HepG2 (cell line): Measurements from ENCODE around the gene PRSS12.

ENCODE experiments used
- ATF3 ChIP-seq: sonication (generic); formaldehyde crosslinking; IDR thresholded peaks from 2 replicates; pipeline ENCODE4 v1.4.0; 2020; ENCODE audit warnings: missing genetic modification reagents
- ATRX ChIP-seq: sonication (generic); formaldehyde crosslinking; IDR thresholded peaks from 2 replicates; pipeline ENCODE4 v1.4.0; 2020; ENCODE audit warnings: missing genetic modification reagents, borderline replicate concordance
- CTCF ChIP-seq: sonication (generic); formaldehyde crosslinking; IDR thresholded peaks from 2 replicates; pipeline ENCODE4 v1.5.0; 2020; ENCODE audit warnings: mild to moderate bottlenecking, missing genetic modification reagents, moderate library complexity
- ELF1 ChIP-seq: sonication (generic); formaldehyde crosslinking; IDR thresholded peaks from 2 replicates; pipeline ENCODE4 v1.4.0; 2020; ENCODE audit warnings: missing genetic modification reagents
- EZH2 ChIP-seq: conservative IDR thresholded peaks from 2 replicates; pipeline ENCODE4 v1.6.1; 2012; ENCODE audit warnings: mild to moderate bottlenecking, low read depth, low read length, moderate library complexity
- HNF4G ChIP-seq, 2 experiments: sonication (generic) in 1 of 2; formaldehyde crosslinking in 1 of 2; IDR thresholded peaks; 2 replicates each; pipeline versions ENCODE4 v1.4.0 to v1.6.1; 2011 to 2020; ENCODE audit warnings: borderline replicate concordance in 2 of 2, low read depth in 2 of 2, mild to moderate bottlenecking in 2 of 2, low read length in 1 of 2, missing genetic modification reagents in 1 of 2, moderate library complexity in 1 of 2
- JUN ChIP-seq: sonication (generic); formaldehyde crosslinking; IDR thresholded peaks from 2 replicates; pipeline ENCODE4 v1.4.0; 2020; ENCODE audit warnings: mild to moderate bottlenecking, missing genetic modification reagents
- PBX3 ChIP-seq: sonication (generic); formaldehyde crosslinking; IDR thresholded peaks from 2 replicates; pipeline ENCODE4 v1.8.1; 2023; ENCODE audit warnings: missing genetic modification reagents, inconsistent platforms, borderline replicate concordance
- RELA ChIP-seq: sonication (generic); formaldehyde crosslinking; IDR thresholded peaks from 2 replicates; pipeline ENCODE4 v1.4.0; 2020; ENCODE audit warnings: missing genetic modification reagents
- ZFP82 ChIP-seq: sonication (generic); formaldehyde crosslinking; IDR thresholded peaks from 2 replicates; pipeline ENCODE4 v1.5.1; 2020; ENCODE audit warnings: mild to moderate bottlenecking, missing genetic modification reagents, borderline replicate concordance
- ZNF512 ChIP-seq: sonication (generic); formaldehyde crosslinking; IDR thresholded peaks from 2 replicates; pipeline ENCODE4 v1.4.0; 2020; ENCODE audit warnings: mild to moderate bottlenecking, missing genetic modification reagents
- ZNF615 ChIP-seq: sonication (generic); formaldehyde crosslinking; IDR thresholded peaks from 2 replicates; pipeline ENCODE4 v1.5.0; 2020; ENCODE audit warnings: mild to moderate bottlenecking, missing genetic modification reagents, borderline replicate concordance
- ZNF768 ChIP-seq: sonication (generic); formaldehyde crosslinking; IDR thresholded peaks from 2 replicates; pipeline ENCODE4 v1.4.0; 2020; ENCODE audit warnings: missing genetic modification reagents

GRCh38 chr4:118286685-118287084 is 66.1 kb downstream of the PRSS12 start:
- TF ChIP-seq EZH2 (no peak), ATRX (CRISPR knock-in tag) (no peak), ELF1 (CRISPR knock-in tag) (no peak), JUN (CRISPR knock-in tag) (no peak), ZNF512 (CRISPR knock-in tag) (no peak), PBX3 (CRISPR knock-in tag) (no peak), RELA (CRISPR knock-in tag) (no peak), ATF3 (CRISPR knock-in tag) (no peak), ZNF768 (no peak), HNF4G (IDR thresholded peaks at IDR 0.05; ENCODE audit: borderline replicate concordance, low read depth, low read length) (no peak), HNF4G (CRISPR knock-in tag; IDR thresholded peaks at IDR 0.05; ENCODE audit: borderline replicate concordance, low read depth) (no peak), ZFP82 (no peak), ZNF615 (no peak), CTCF (no peak)
